HS-5 (cell line): Measurements from ENCODE around the gene PRCC.
"Not testable (repeated sequence)": the region's sequence is repeated elsewhere in the genome, so short reads cannot be mapped to it uniquely, and the experiment has no call there.

Experiments
- DNase-seq: peaks from one replicate; pipeline ENCODE4 v3.0.0-alpha.2; 2012; ENCODE audit warnings: low read depth

The PRCC gene

GRCh38 chr1:156744344-156744743, 23.0 kb upstream of the PRCC start:
- DNase-seq: no peak

DNA sequence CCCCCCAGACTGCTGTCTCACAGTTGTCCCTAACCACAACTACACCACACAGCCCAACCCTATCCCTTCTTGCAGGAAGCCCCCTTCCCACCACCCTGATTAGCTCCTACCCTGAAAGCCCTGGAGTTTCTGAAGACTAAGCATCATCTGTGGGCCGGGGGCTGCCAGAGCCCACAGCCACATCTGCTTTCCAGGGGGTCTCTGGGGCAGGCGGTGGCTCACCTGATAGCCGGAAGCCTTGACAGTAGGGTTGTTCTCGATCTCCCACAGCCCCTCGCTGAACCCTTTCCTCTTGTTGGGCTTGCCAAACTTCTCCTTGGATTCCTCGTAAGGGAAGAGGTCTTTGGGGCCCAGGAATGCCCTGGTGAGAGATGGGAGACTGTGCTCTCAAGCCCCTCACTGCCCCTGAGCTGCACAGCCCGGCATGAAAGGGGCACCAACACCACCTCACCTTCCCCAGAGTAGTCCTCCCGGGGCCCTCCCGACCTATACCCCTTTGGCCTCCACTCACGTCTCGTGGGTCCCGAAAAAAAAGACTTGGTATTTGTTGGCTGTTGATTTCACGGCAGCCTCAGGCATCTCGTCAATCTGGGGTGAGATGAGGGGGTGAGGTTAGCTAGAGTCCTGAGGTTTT, 22.4 kb upstream of the PRCC start:
- no peak for DNase-seq

- no peak for DNase-seq
Measured at GRCh38 chr1:156745881-156746280, 21.5 kb upstream of the PRCC start.

DNA sequence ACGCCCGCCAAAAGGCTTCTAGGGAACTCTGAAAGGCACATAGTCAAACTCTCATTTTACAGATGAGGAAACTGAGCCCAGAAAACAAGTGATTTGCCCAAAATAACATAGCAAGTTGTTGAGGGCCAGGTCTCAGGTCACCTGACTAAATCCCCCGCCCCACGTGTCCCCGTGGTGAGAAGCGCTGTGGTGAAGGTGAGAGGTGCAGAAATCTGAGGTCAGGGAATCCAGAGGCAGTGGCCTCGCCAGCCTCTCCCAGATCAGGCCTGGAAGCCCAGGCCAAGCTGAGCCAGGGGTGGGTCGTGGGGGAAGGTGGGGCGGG, 21.0 kb upstream of the PRCC start:
- DNase-seq: no peak

DNA sequence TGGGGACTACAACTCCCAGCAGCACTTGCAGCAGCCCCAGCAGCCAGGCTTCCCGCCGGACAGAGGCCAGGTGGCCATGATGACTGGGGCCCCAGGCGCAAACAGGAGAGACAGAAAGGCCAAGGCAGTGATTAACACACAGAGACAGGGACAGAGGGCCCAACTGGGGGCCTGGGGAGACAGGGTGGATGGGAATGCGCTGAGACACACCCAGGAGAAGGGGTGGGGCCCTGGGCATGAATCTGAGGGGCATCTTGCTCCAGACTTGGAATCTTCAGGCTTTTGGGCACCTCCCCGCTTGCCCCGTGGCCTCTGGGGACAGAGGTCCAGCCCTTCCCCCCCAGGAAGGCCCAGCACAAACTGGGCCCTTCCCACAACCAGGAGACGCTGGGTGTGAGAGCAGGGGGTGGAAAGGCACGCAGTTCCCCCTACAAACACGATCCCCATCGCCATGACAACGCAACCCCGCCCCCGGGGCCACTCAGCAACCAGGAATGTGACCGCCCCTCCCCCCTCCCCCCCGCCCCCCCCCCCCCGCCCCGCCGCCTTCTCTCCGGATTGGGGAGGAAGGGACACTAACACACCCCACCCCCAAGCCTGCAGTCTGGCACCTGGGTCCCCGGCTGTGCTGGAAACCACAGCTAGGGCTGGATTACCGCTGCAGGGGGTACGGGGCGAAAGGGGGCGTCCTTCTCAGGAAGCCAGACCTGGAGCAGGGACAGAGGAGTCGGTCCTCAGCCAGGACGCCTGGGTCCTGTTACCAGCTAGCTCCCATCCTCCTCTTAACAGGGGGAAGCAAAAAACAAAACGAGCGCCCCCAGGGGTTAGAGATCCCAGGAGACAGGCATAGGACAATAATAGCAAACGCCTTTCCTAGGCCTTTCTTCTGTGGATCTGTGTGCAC, 20.4 kb upstream of the PRCC start:
- peak; percentile 86 for DNase-seq

GRCh38 chr1:156747742-156748669, 19.3 kb upstream of the PRCC start:
- DNase-seq: no peak

GRCh38 chr1:156748670-156749418, 18.5 kb upstream of the PRCC start:
- DNase-seq: no peak

GRCh38 chr1:156749419-156750118, 17.8 kb upstream of the PRCC start:
- DNase-seq: no peak

DNA sequence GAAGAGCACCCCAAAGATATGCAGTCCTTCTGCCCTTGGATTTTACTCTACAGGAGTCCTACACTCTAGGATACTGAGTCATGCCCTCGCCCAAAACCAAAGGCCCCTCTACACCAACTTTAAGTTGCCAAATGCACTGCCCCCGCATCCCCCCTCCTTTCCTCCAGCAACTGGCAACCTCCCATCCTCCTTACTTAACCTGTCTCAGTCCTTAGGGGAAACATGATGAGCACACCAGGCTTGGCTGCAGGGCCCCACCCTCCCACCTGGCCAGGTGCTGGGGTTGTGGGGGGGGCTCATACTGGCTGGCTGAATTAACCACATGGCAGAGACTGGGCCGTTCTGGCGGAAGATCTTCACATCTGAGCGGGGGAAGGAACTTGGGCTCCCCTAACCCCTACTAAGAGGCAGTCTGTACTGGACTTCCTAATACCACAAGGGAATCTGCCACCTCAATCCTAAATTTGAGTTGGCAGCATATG, 17.1 kb upstream of the PRCC start:
- DNase-seq: no peak

GRCh38 chr1:156750711-156751450, 16.5 kb upstream of the PRCC start:
- no peak for DNase-seq

DNA sequence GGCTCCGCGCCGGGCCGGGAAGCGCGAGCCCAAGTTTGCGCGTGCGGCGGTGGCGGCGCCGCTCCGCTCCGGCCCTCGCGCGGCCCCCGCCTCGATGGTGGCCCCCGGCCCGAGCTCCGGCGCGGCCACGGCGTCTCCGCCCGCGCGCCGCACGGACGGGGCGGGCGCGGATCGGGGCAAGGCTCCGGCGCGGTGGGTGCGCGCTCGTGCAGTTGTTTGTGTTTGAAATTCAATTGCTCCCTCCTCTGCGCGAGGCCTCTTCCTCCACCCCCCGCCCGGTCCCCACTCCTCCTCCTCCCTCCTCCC, 15.9 kb upstream of the PRCC start, which contains the start of gene HDGF:
HDGF (minus strand) TSS at position 225 of the 306 bp plus-strand sequence. CDS start 246 bp downstream, outside the sequence.
- DNase-seq: no peak

GRCh38 chr1:156751757-156752481, 15.4 kb upstream of the PRCC start:
- DNase-seq: peak; percentile 77

DNA sequence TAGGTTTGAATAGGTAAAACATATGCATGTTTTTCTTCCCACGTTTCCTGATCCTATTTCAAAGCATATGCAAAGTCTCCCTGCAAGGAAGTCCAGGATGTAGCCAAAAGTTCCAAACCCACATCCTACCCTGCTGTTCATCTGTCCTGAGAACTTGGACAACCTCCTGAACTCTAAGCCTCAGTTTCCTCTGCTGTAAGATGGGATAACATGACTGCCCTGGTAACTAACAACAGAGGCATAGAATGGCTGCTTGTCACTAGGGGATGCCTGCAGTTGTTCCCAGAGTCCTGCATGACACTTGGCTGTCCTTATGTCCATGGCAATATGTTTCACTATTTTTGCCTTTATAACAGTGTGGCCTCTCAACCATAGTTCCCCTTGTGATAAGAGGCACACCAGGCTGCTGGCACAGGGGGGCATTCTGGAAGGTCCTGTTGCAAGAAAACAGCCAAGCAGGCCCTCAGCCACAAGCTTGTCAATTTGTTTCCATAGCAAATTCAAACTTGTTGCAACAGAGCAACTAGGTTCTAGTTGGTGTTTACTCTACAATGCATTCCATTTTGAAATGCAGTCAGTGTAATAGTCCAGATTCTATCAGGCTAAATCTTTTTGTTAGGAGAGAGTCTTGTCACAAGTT, 14.4 kb upstream of the PRCC start:
- DNase-seq: no peak

GRCh38 chr1:156754219-156754618, 13.1 kb upstream of the PRCC start:
- no peak for DNase-seq

- no peak for DNase-seq
Measured at GRCh38 chr1:156755527-156755950, 11.8 kb upstream of the PRCC start.

- no peak for DNase-seq
Measured at GRCh38 chr1:156756355-156756754, 11.0 kb upstream of the PRCC start.

GRCh38 chr1:156757572-156758253, 9.6 kb upstream of the PRCC start:
- not testable (repeated sequence) for DNase-seq

GRCh38 chr1:156760092-156760795, 7.1 kb upstream of the PRCC start:
- DNase-seq: no peak
